Colonic mucosa (tissue), 4 donors: Measurements from ENCODE around the gene FMN1. TPM values are rescaled to one million over a fixed set of nuclear protein-coding genes. Genes with fewer than 3 reads are reported as not detected.

Experiments used
- DNase-seq: peaks from one replicate; pipeline ENCODE4 v3.0.0-alpha.2; 2020
- H3K27ac ChIP-seq: fragments of 200-600 bp; one replicate; pipeline ENCODE4 v1.8.0; 2021
- H3K27me3 ChIP-seq: fragments of 200-600 bp; one replicate; pipeline ENCODE4 v1.8.0; 2021
- H3K36me3 ChIP-seq: fragments of 200-600 bp; one replicate; pipeline ENCODE4 v1.8.0; 2021
- H3K4me1 ChIP-seq: fragments of 200-600 bp; one replicate; pipeline ENCODE4 v1.8.0; 2021; ENCODE audit warnings: mild to moderate bottlenecking
- H3K4me3 ChIP-seq: fragments of 200-600 bp; one replicate; pipeline ENCODE4 v1.8.0; 2021
- H3K9ac ChIP-seq, 2 donors: one replicate each; pipeline ENCODE4 v1.7.0; 2013; ENCODE audit warnings: control low read depth in 2 of 2, low read depth in 2 of 2, low read length in 2 of 2
- H3K9me3 ChIP-seq: fragments of 200-600 bp; one replicate; pipeline ENCODE4 v1.8.0; 2021
- intact Hi-C: fragments of 100-400 bp; cut with DNase I; formaldehyde crosslinking; loops from one replicate; pipeline ENCODE4 v1.14.1; 2022
- total RNA-seq, 2 donors: library from RNA; stranded (reverse); fragmentation: NEBNext Ultra II Directional in 1 of 2; extraction: Animal tissue kit (Norgen Biotek cat#: 25700) in 1 of 2; gene quantifications; one replicate each; pipeline ENCODE4 v1.2.1, GENCODE V29; 2021
- TF ChIP-seq, protein P1 (sequence below): fragments of 200-600 bp; IDR thresholded peaks from one replicate; pipeline ENCODE4 v1.8.0; 2022; ENCODE audit warnings: antibody characterized with exemption, mild to moderate bottlenecking
- donor health status: healthy.
- donor health status: DM: no; HTN: no; CAD: no.
- donor health status: DM: no; HTN: no; CAD: no.

The FMN1 gene
- total RNA-seq, 2 donors from 2014 or later: 23.5 to 32.0 TPM

- TF ChIP-seq, protein P1, sequence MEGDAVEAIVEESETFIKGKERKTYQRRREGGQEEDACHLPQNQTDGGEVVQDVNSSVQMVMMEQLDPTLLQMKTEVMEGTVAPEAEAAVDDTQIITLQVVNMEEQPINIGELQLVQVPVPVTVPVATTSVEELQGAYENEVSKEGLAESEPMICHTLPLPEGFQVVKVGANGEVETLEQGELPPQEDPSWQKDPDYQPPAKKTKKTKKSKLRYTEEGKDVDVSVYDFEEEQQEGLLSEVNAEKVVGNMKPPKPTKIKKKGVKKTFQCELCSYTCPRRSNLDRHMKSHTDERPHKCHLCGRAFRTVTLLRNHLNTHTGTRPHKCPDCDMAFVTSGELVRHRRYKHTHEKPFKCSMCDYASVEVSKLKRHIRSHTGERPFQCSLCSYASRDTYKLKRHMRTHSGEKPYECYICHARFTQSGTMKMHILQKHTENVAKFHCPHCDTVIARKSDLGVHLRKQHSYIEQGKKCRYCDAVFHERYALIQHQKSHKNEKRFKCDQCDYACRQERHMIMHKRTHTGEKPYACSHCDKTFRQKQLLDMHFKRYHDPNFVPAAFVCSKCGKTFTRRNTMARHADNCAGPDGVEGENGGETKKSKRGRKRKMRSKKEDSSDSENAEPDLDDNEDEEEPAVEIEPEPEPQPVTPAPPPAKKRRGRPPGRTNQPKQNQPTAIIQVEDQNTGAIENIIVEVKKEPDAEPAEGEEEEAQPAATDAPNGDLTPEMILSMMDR: no peak
- no peak overlapping the region for H3K4me3 ChIP-seq
- no peaks in the 10 kb centered on the region for H3K4me1 ChIP-seq
- no peak overlapping the region for H3K9ac ChIP-seq
- no peaks in the 10 kb centered on the region for H3K27me3 ChIP-seq
- no peak overlapping the region for H3K27ac ChIP-seq
- H3K9me3 ChIP-seq: no peaks in the 10 kb centered on the region
- intact Hi-C loops: no loop called here
- no peak for DNase-seq
- no peaks in the 10 kb centered on the region for H3K36me3 ChIP-seq
Observed at GRCh38 chr15:33001926-33002325, 192.6 kb downstream of the FMN1 start.

GRCh38 chr15:32998979-32999672 lies 195.4 kb downstream of the FMN1 start:
- TF ChIP-seq, protein P1: no peak
- H3K4me3 ChIP-seq: no peak overlapping the region
- H3K4me1 ChIP-seq: no peaks in the 10 kb centered on the region
- no peaks in the 10 kb centered on the region for H3K27me3 ChIP-seq
- no peak for DNase-seq
- H3K27ac ChIP-seq: no peak overlapping the region
- no peak overlapping the region for H3K9ac ChIP-seq
- H3K36me3 ChIP-seq: no peaks in the 10 kb centered on the region
- H3K9me3 ChIP-seq: no peaks in the 10 kb centered on the region
- intact Hi-C loops: no loop called here

- Histone ChIP-seq H3K36me3 (no peaks in the 10 kb centered on the region), H3K9me3 (no peaks in the 10 kb centered on the region), H3K4me1 (no peaks in the 10 kb centered on the region), H3K9ac (no peak overlapping the region), H3K27ac (no peak overlapping the region), H3K4me3 (no peak overlapping the region), H3K27me3 (no peaks in the 10 kb centered on the region)
- no peak for DNase-seq
- TF ChIP-seq, protein P1: no peak
- intact Hi-C loops: no loop called here
Observed at GRCh38 chr15:32998182-32998581, 196.3 kb downstream of the FMN1 start.

DNA sequence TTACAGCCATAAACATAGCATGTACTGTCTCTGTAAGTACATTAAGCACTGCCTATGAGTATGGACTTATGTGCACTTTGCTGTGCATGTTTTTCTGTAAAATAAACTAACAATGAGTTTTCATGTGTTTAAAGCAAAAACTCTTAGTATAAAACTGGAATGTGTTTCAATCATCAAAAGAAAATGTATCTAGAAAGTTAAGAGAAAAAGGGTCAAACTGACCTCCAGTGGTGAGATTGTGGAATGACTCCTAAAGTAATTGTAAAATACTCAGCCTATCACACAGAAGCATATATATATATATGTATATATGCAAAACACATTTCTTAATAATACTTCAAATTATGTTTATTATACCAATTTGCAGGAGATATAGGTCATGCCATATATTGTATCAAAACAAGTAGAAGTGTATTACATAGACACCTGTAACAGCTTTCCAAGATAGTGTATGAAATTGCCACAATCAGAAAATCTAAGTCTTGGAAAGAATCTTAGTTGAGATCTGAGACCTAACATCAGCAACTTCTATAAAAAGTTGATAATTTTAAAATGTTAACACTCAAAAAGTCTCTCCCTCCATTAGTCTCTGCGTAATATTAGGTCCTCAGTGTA lies 199.6 kb downstream of the FMN1 start:
- Histone ChIP-seq H3K4me3 (no peak overlapping the region), H3K27ac (no peak overlapping the region), H3K36me3 (no peaks in the 10 kb centered on the region), H3K27me3 (no peaks in the 10 kb centered on the region), H3K4me1 (no peaks in the 10 kb centered on the region), H3K9ac (no peak overlapping the region), H3K9me3 (no peaks in the 10 kb centered on the region)
- intact Hi-C loops: loop anchor here (5.0 kb wide), 1 partner anchor 333 kb away; no protein-coding TSS in a partner anchor
- TF ChIP-seq, protein P1: peak; percentile 52
- DNase-seq: no peak

- H3K9ac ChIP-seq: no peak overlapping the region
- H3K4me1 ChIP-seq: no peaks in the 10 kb centered on the region
- no peaks in the 10 kb centered on the region for H3K36me3 ChIP-seq
- TF ChIP-seq, protein P1: no peak
- DNase-seq: no peak
- intact Hi-C loops: loop anchor here (5.0 kb wide), 1 partner anchor 331 kb away; no protein-coding TSS in a partner anchor
- H3K9me3 ChIP-seq: no peaks in the 10 kb centered on the region
- no peaks in the 10 kb centered on the region for H3K27me3 ChIP-seq
- H3K4me3 ChIP-seq: no peak overlapping the region
- no peak overlapping the region for H3K27ac ChIP-seq
Observed at GRCh38 chr15:32993285-32993684, 201.2 kb downstream of the FMN1 start.
